SK-N-MC (cell line): Measurements from ENCODE around the gene TTLL11.

Experiments
- EZH2 ChIP-seq: fragments of 200-600 bp; sonication (generic); IDR thresholded peaks from one replicate; pipeline ENCODE4 v1.6.1; 2017; ENCODE audit warnings: antibody characterized with exemption
- FOXP2 ChIP-seq: optimal IDR thresholded peaks from 2 replicates; pipeline ENCODE3; 2011; ENCODE audit warnings: mild to moderate bottlenecking, moderate library complexity; ENCODE audit not compliant: insufficient read depth; ENCODE audit errors: extremely low read length, control extremely low read depth
- POLR2AphosphoS5 ChIP-seq: IDR thresholded peaks from 2 replicates; pipeline ENCODE4 v1.6.1; 2012; ENCODE audit warnings: mild to moderate bottlenecking, low read depth, low read length, borderline replicate concordance

GRCh38 chr9:122118343-122119165, 25.4 kb upstream of the TTLL11 start:
- no peak for TF ChIP-seq POLR2AphosphoS5
- TF ChIP-seq EZH2, result no peak
- TF ChIP-seq FOXP2, result no peak
